Peyer's patch (tissue), 4 donors: ENCODE measurements around the gene ZBTB44. TPM values are rescaled to one million over a fixed set of nuclear protein-coding genes. Genes with fewer than 3 reads are reported as not detected.
"Not testable (repeated sequence)": the region's sequence is repeated elsewhere in the genome, so short reads cannot be mapped to it uniquely, and the experiment has no call there.

Experiments
- DNase-seq, 3 donors: peaks; one replicate each; pipeline ENCODE4 v3.0.0-alpha.2; 2017 to 2019
- H3K27ac ChIP-seq, 4 donors: fragments of 200-600 bp; sonication (generic); one replicate each; pipeline ENCODE4 v1.5.1; 2016 to 2019
- H3K27me3 ChIP-seq, 2 donors: fragments of 200-600 bp; sonication (generic); one replicate each; pipeline ENCODE4 v1.5.1; 2019
- H3K36me3 ChIP-seq, 3 donors: fragments of 200-600 bp; sonication (generic); one replicate each; pipeline ENCODE4 v1.5.1; 2016 to 2019
- H3K4me1 ChIP-seq, 4 donors: fragments of 200-600 bp; sonication (generic); one replicate each; pipeline ENCODE4 v1.5.1; 2016 to 2019
- H3K4me3 ChIP-seq, 4 donors: fragments of 200-600 bp; sonication (generic); 1 replicate in 3 of 4; 2 replicates in 1 of 4; pipeline ENCODE4 v1.5.1; 2016 to 2019; ENCODE audit warnings: mild to moderate bottlenecking in 1 of 4
- H3K9me3 ChIP-seq, 4 donors: fragments of 200-600 bp; sonication (generic); one replicate each; pipeline ENCODE4 v1.5.1; 2016 to 2019; ENCODE audit warnings: mild to moderate bottlenecking in 1 of 4
- CTCF ChIP-seq, 6 experiments: fragments of 450-650 bp in 4 of 6; fragments of 200-600 bp in 2 of 6; sonication (generic) in 1 of 6; IDR thresholded peaks; one replicate each; pipeline ENCODE4 v1.5.1; 2017 to 2019; ENCODE audit warnings: antibody characterized with exemption in 6 of 6, mild to moderate bottlenecking in 3 of 6, moderate library complexity in 1 of 6
- POLR2A ChIP-seq, 2 donors: fragments of 450-650 bp; IDR thresholded peaks; one replicate each; pipeline ENCODE4 v1.5.1; 2017; ENCODE audit warnings: antibody characterized with exemption in 2 of 2, mild to moderate bottlenecking in 2 of 2, moderate library complexity in 2 of 2
- total RNA-seq, 4 donors: library from RNA; depleted of rRNA; stranded (reverse); fragments of >200 nt; gene quantifications; one replicate each; pipeline ENCODE4 v1.1.0, GENCODE V29; 2016

ZBTB44 gene
- total RNA-seq, 4 donors from 2014 or later: 39.2 to 113 (median 45.8) TPM

- Histone ChIP-seq H3K27me3 (no peaks in the 10 kb centered on the region), H3K4me1 (no peaks in the 10 kb centered on the region), H3K9me3 (peaks cover 0 to 5% (median 0%) of the 10 kb centered on the region in 4 donors), H3K36me3 (no peaks in the 10 kb centered on the region), H3K27ac (no peak overlapping the region), H3K4me3 (no peak overlapping the region)
- DNase-seq: no peak
- TF ChIP-seq POLR2A (IDR thresholded peaks at IDR 0.05): no peak
- TF ChIP-seq CTCF (IDR thresholded peaks at IDR 0.05): no peak
Measured at GRCh38 chr11:130260080-130260627, 54.6 kb downstream of the ZBTB44 start.

GRCh38 chr11:130251763-130252162, 63.0 kb downstream of the ZBTB44 start:
- not testable (repeated sequence) for H3K4me1 ChIP-seq, H3K27ac ChIP-seq, H3K9me3 ChIP-seq, H3K27me3 ChIP-seq, H3K4me3 ChIP-seq, H3K36me3 ChIP-seq, DNase-seq

- H3K27ac ChIP-seq, H3K4me3 ChIP-seq, H3K4me1 ChIP-seq, H3K27me3 ChIP-seq, H3K36me3 ChIP-seq, DNase-seq, H3K9me3 ChIP-seq: not testable (repeated sequence)
Measured at GRCh38 chr11:130249929-130250328, 64.8 kb downstream of the ZBTB44 start.

- peaks cover 0 to 6% (median 0%) of the 10 kb centered on the region in 3 donors for H3K36me3 ChIP-seq
- H3K9me3 ChIP-seq: no peaks in the 10 kb centered on the region
- no peak overlapping the region for H3K4me3 ChIP-seq
- DNase-seq: no peak
- H3K27ac ChIP-seq: no peak overlapping the region
- no peaks in the 10 kb centered on the region for H3K4me1 ChIP-seq
- no peak for TF ChIP-seq POLR2A (IDR thresholded peaks at IDR 0.05)
- TF ChIP-seq CTCF (IDR thresholded peaks at IDR 0.05): no peak
- no peaks in the 10 kb centered on the region for H3K27me3 ChIP-seq
Measured at GRCh38 chr11:130249371-130249770, 65.3 kb downstream of the ZBTB44 start.

- Histone ChIP-seq H3K27ac (no peak overlapping the region), H3K4me1 (peaks cover 0 to 5% (median 0%) of the 10 kb centered on the region in 4 donors), H3K36me3 (peaks cover 0 to 6% (median 0%) of the 10 kb centered on the region in 3 donors), H3K27me3 (no peaks in the 10 kb centered on the region), H3K9me3 (no peaks in the 10 kb centered on the region), H3K4me3 (no peak overlapping the region)
- no peak for DNase-seq
- TF ChIP-seq CTCF (IDR thresholded peaks at IDR 0.05) (no peak), POLR2A (IDR thresholded peaks at IDR 0.05) (no peak)
Measured at GRCh38 chr11:130247319-130247718, 67.4 kb downstream of the ZBTB44 start.

GRCh38 chr11:130246738-130247137, 68.0 kb downstream of the ZBTB44 start:
- Histone ChIP-seq H3K9me3 (no peaks in the 10 kb centered on the region), H3K27ac (no peak overlapping the region), H3K4me3 (no peak overlapping the region), H3K4me1 (peaks cover 0 to 5% (median 0%) of the 10 kb centered on the region in 4 donors), H3K36me3 (peaks cover 0 to 6% (median 0%) of the 10 kb centered on the region in 3 donors), H3K27me3 (no peaks in the 10 kb centered on the region)
- TF ChIP-seq CTCF (IDR thresholded peaks at IDR 0.05): no peak
- TF ChIP-seq POLR2A (IDR thresholded peaks at IDR 0.05): no peak
- DNase-seq: no peak

- Histone ChIP-seq H3K9me3 (no peaks in the 10 kb centered on the region), H3K36me3 (peaks cover 0 to 6% (median 0%) of the 10 kb centered on the region in 3 donors), H3K4me1 (peaks cover 0 to 5% (median 0%) of the 10 kb centered on the region in 4 donors), H3K27ac (no peak overlapping the region), H3K4me3 (no peak overlapping the region), H3K27me3 (no peaks in the 10 kb centered on the region)
- no peak for DNase-seq
- TF ChIP-seq CTCF (IDR thresholded peaks at IDR 0.05) (no peak), POLR2A (IDR thresholded peaks at IDR 0.05) (no peak)
Measured at GRCh38 chr11:130246270-130246669, 68.4 kb downstream of the ZBTB44 start.

- not testable (repeated sequence) for H3K36me3 ChIP-seq, H3K4me3 ChIP-seq, H3K9me3 ChIP-seq, H3K27me3 ChIP-seq, DNase-seq, H3K27ac ChIP-seq, H3K4me1 ChIP-seq
Measured at GRCh38 chr11:130245375-130245774, 69.3 kb downstream of the ZBTB44 start.
